SK-N-SH (cell line): ENCODE data around the gene PPP1R3C. TPM values are rescaled to one million over a fixed set of nuclear protein-coding genes. Genes with fewer than 3 reads are reported as not detected.

Experiments used
- CTCF ChIA-PET: fragments of 300-600, 350-600 bp; formaldehyde crosslinking; extraction: SDS; loops from one replicate; lab custom pipeline; 2021; lab: Yijun Ruan, JAX
- POLR2A ChIA-PET: fragments of 350-600 bp; sonication (Branson Sonifier 250); formaldehyde crosslinking; extraction: SDS; loops from one replicate; lab custom pipeline; 2020; ENCODE audit warnings: antibody characterized with exemption, inconsistent platforms; lab: Yijun Ruan, JAX
- DNase-seq: peaks from one replicate; pipeline ENCODE4 v3.0.0; 2012
- H2AFZ ChIP-seq: fragments of 200-600 bp; sonication (generic); 2 replicates; pipeline ENCODE4 v1.8.1; 2016; ENCODE audit warnings: antibody characterized with exemption, mild to moderate bottlenecking, low read depth
- H3F3A ChIP-seq: fragments of 200-600 bp; sonication (generic); replicated peaks from 2 replicates; pipeline ENCODE3; 2016; ENCODE audit warnings: antibody characterized with exemption, mild to moderate bottlenecking; ENCODE audit not compliant: insufficient read depth
- H3K27ac ChIP-seq, 2 experiments: fragments of 200-500 bp in 1 of 2; fragments of 200-600 bp in 1 of 2; sonication (Bioruptor generic) in 1 of 2; sonication (generic), shearing (Covaris generic) in 1 of 2; 2 replicates each; pipeline versions ENCODE4 v1.5.1 to v1.6.1; 2014 to 2016; ENCODE audit warnings: low read depth in 2 of 2, inconsistent platforms in 1 of 2, low read length in 1 of 2, mild to moderate bottlenecking in 1 of 2, mixed read lengths in 1 of 2
- H3K27me3 ChIP-seq: fragments of 200-600 bp; sonication (generic), shearing (Covaris generic); 2 replicates; pipeline ENCODE4 v1.6.1; 2016; ENCODE audit warnings: mixed run types; ENCODE audit not compliant: insufficient read depth
- H3K36me3 ChIP-seq, 2 experiments: fragments of 200-500 bp in 1 of 2; fragments of 200-600 bp in 1 of 2; sonication (Bioruptor generic) in 1 of 2; sonication (generic) in 1 of 2; replicated peaks in 1 of 2; 2 replicates each; pipeline versions ENCODE3 to v1.5.1; 2014 to 2016; ENCODE audit warnings: low read length in 1 of 2, mild to moderate bottlenecking in 1 of 2; ENCODE audit not compliant: insufficient read depth in 2 of 2, control insufficient read depth in 1 of 2
- H3K4me1 ChIP-seq, 2 experiments: fragments of 200-500 bp in 1 of 2; fragments of 200-600 bp in 1 of 2; sonication (Bioruptor generic) in 1 of 2; sonication (generic), shearing (Covaris generic) in 1 of 2; 2 replicates each; pipeline versions ENCODE4 v1.5.1 to v1.6.1; 2014 to 2016; ENCODE audit warnings: low read depth in 1 of 2, low read length in 1 of 2, mixed run types in 1 of 2; ENCODE audit not compliant: insufficient read depth in 2 of 2, control insufficient read depth in 1 of 2
- H3K4me2 ChIP-seq: fragments of 200-600 bp; sonication (generic), shearing (Covaris generic); 2 replicates; pipeline ENCODE4 v1.6.1; 2017; ENCODE audit warnings: mixed run types
- H3K4me3 ChIP-seq, 2 experiments: fragments of 200-500 bp in 1 of 2; fragments of 200-600 bp in 1 of 2; sonication (Bioruptor generic) in 1 of 2; sonication (generic), shearing (Covaris generic) in 1 of 2; 2 replicates each; pipeline versions ENCODE4 v1.5.1 to v1.8.1; 2014 to 2016; ENCODE audit warnings: low read depth in 2 of 2, inconsistent platforms in 1 of 2, low read length in 1 of 2, mild to moderate bottlenecking in 1 of 2, mixed read lengths in 1 of 2, moderate library complexity in 1 of 2
- H3K79me2 ChIP-seq: fragments of 200-600 bp; sonication (generic); 2 replicates; pipeline ENCODE4 v1.8.1; 2017; ENCODE audit warnings: mild to moderate bottlenecking; ENCODE audit not compliant: insufficient read depth
- H3K9ac ChIP-seq: fragments of 200-600 bp; sonication (generic); 2 replicates; pipeline ENCODE4 v1.6.1; 2017; ENCODE audit warnings: mixed run types
- H3K9me2 ChIP-seq: fragments of 200-600 bp; sonication (generic); 2 replicates; pipeline ENCODE4 v1.6.1; 2017; ENCODE audit warnings: mixed run types
- H3K9me3 ChIP-seq: fragments of 200-600 bp; sonication (generic); 2 replicates; pipeline ENCODE4 v1.6.1; 2017; ENCODE audit warnings: mixed run types, mild to moderate bottlenecking, moderate library complexity
- H4K20me1 ChIP-seq: fragments of 200-600 bp; sonication (generic); 2 replicates; pipeline ENCODE4 v1.6.1; 2017; ENCODE audit warnings: mild to moderate bottlenecking, mixed run types; ENCODE audit not compliant: insufficient read depth
- CHD2 ChIP-seq: fragments of 150-350 bp; IDR thresholded peaks from 2 replicates; pipeline ENCODE4 v1.6.1; 2018; ENCODE audit warnings: low read length; ENCODE audit not compliant: partially characterized antibody
- ELF1 ChIP-seq: IDR thresholded peaks from 2 replicates; pipeline ENCODE4 v1.4.0; 2012
- EP300 ChIP-seq, 2 experiments: IDR thresholded peaks; 2 replicates each; pipeline versions ENCODE4 v1.4.0 to v1.6.1; 2012; ENCODE audit warnings: borderline replicate concordance in 1 of 2, low read depth in 1 of 2, low read length in 1 of 2
- EZH2phosphoT487 ChIP-seq: fragments of 200-600 bp; sonication (generic); IDR thresholded peaks from 2 replicates; pipeline ENCODE4 v1.6.1; 2017; ENCODE audit warnings: low read depth, mixed run types, mild to moderate bottlenecking, antibody characterized with exemption, moderate library complexity, borderline replicate concordance
- FOXM1 ChIP-seq: IDR thresholded peaks from 2 replicates; pipeline ENCODE4 v1.4.0; 2012; ENCODE audit warnings: low read depth, mild to moderate bottlenecking
- GATA2 ChIP-seq: sonication (generic); formaldehyde crosslinking; IDR thresholded peaks from 2 replicates; pipeline ENCODE4 v1.5.0; 2020; ENCODE audit warnings: mild to moderate bottlenecking, missing genetic modification reagents
- JUND ChIP-seq: IDR thresholded peaks from 2 replicates; pipeline ENCODE4 v1.4.0; 2012
- MEF2A ChIP-seq: IDR thresholded peaks from 2 replicates; pipeline ENCODE4 v1.4.0; 2012; ENCODE audit warnings: low read depth, borderline replicate concordance
- MXI1 ChIP-seq: IDR thresholded peaks from 2 replicates; pipeline ENCODE4 v1.6.1; 2012; ENCODE audit warnings: mild to moderate bottlenecking, low read depth, low read length, improper control_type of control experiment
- RFX5 ChIP-seq: IDR thresholded peaks from 2 replicates; pipeline ENCODE4 v1.6.1; 2012; ENCODE audit warnings: mild to moderate bottlenecking, improper control_type of control experiment, low read length
- RXRA ChIP-seq: IDR thresholded peaks from 2 replicates; pipeline ENCODE4 v1.4.0; 2012; ENCODE audit warnings: low read depth, mild to moderate bottlenecking, borderline replicate concordance
- SIN3A ChIP-seq: IDR thresholded peaks from 2 replicates; pipeline ENCODE4 v1.6.1; 2012; ENCODE audit warnings: low read depth, mild to moderate bottlenecking, low read length, moderate library complexity, borderline replicate concordance
- SMC3 ChIP-seq: IDR thresholded peaks from 2 replicates; pipeline ENCODE4 v1.6.1; 2012; ENCODE audit warnings: low read depth, low read length, improper control_type of control experiment
- TAF1 ChIP-seq: IDR thresholded peaks from 2 replicates; pipeline ENCODE4 v1.6.1; 2012; ENCODE audit warnings: low read depth, mild to moderate bottlenecking, low read length, moderate library complexity, borderline replicate concordance
- TCF12 ChIP-seq: IDR thresholded peaks from 2 replicates; pipeline ENCODE4 v1.4.0; 2012
- WGBS: methylation state at CpG from one replicate; pipeline ENCODE4 v1.1.6; 2017; ENCODE audit warnings: low lambda C conversion rate; 5-methylcytosine and 5-hydroxymethylcytosine counted together
- polyA plus RNA-seq, 3 experiments: library from polyadenylated mRNA; depleted of rRNA; stranded (reverse); fragments of >200 nt; gene quantifications; 2 replicates each; pipeline ENCODE4 v1.2.3, GENCODE V29; 2012
- TF ChIP-seq, protein P1 (sequence below): IDR thresholded peaks from 2 replicates; pipeline ENCODE4 v1.4.0; 2012; ENCODE audit warnings: low read depth
- TF ChIP-seq, protein P2 (sequence below): IDR thresholded peaks from 2 replicates; pipeline ENCODE4; 2012
- TF ChIP-seq, protein P3 (sequence below): IDR thresholded peaks from 2 replicates; pipeline ENCODE4 v1.6.1; 2012; ENCODE audit warnings: mild to moderate bottlenecking, low read depth, low read length, moderate library complexity

PPP1R3C gene
- polyA plus RNA-seq, 1 of the 3 experiments (the other 2 are of a cell fraction), result 9.0 TPM

DNA sequence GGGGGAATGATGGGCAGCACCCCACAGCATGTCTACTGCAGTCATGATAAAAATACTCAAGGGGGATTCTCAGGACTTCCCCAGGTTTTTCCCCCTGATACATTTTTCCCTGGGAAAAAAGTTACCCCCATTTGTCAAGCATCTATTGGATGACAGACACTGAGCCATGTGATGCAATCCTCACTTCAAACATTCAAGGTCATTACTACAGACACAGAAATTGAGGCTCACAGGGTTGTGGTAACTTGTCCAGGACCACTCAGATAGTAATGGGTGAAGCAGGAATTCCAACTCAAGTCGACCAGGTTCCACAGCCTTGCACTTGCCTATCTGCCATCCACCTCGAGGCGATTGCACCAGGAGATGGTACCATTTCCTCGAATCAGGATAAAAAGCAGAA, 31.7 kb downstream of the PPP1R3C start:
- POLR2A ChIA-PET, result no interaction called here
- Histone ChIP-seq H3K27ac (no peak overlapping the region), H3K4me2 (no peak overlapping the region), H3K4me1 (peaks cover 27 to 44% of the 10 kb centered on the region in 2 experiments), H3K9ac (no peak overlapping the region), H4K20me1 (no peaks in the 10 kb centered on the region), H3K4me3 (no peak overlapping the region), H3F3A (peaks cover 54% of the 10 kb centered on the region), H3K79me2 (no peaks in the 10 kb centered on the region), H3K27me3 (no peaks in the 10 kb centered on the region), H3K9me2 (no peaks in the 10 kb centered on the region), H2AFZ (no peak overlapping the region), H3K9me3 (no peaks in the 10 kb centered on the region), H3K36me3 (no peaks in the 10 kb centered on the region)
- no peak for TF ChIP-seq MEF2A
- TF ChIP-seq SIN3A, result no peak
- no peak for TF ChIP-seq SMC3
- TF ChIP-seq TAF1, result no peak
- TF ChIP-seq, protein P1, sequence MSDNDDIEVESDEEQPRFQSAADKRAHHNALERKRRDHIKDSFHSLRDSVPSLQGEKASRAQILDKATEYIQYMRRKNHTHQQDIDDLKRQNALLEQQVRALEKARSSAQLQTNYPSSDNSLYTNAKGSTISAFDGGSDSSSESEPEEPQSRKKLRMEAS, result no peak
- no peak for TF ChIP-seq ELF1
- no peak for TF ChIP-seq EZH2phosphoT487
- TF ChIP-seq CHD2, result no peak
- TF ChIP-seq RXRA, result no peak
- TF ChIP-seq RFX5, result no peak
- no peak for TF ChIP-seq GATA2 (CRISPR knock-in tag)
- TF ChIP-seq, protein P2, sequence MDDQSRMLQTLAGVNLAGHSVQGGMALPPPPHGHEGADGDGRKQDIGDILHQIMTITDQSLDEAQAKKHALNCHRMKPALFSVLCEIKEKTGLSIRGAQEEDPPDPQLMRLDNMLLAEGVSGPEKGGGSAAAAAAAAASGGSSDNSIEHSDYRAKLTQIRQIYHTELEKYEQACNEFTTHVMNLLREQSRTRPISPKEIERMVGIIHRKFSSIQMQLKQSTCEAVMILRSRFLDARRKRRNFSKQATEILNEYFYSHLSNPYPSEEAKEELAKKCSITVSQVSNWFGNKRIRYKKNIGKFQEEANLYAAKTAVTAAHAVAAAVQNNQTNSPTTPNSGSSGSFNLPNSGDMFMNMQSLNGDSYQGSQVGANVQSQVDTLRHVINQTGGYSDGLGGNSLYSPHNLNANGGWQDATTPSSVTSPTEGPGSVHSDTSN, result no peak
- no peak for TF ChIP-seq FOXM1
- no peak for TF ChIP-seq TCF12
- no peak for TF ChIP-seq JUND
- TF ChIP-seq EP300 (IDR thresholded peaks at IDR 0.05; ENCODE audit: borderline replicate concordance in 1 of 2, low read depth in 1 of 2, low read length in 1 of 2), result no peak
- TF ChIP-seq, protein P3, sequence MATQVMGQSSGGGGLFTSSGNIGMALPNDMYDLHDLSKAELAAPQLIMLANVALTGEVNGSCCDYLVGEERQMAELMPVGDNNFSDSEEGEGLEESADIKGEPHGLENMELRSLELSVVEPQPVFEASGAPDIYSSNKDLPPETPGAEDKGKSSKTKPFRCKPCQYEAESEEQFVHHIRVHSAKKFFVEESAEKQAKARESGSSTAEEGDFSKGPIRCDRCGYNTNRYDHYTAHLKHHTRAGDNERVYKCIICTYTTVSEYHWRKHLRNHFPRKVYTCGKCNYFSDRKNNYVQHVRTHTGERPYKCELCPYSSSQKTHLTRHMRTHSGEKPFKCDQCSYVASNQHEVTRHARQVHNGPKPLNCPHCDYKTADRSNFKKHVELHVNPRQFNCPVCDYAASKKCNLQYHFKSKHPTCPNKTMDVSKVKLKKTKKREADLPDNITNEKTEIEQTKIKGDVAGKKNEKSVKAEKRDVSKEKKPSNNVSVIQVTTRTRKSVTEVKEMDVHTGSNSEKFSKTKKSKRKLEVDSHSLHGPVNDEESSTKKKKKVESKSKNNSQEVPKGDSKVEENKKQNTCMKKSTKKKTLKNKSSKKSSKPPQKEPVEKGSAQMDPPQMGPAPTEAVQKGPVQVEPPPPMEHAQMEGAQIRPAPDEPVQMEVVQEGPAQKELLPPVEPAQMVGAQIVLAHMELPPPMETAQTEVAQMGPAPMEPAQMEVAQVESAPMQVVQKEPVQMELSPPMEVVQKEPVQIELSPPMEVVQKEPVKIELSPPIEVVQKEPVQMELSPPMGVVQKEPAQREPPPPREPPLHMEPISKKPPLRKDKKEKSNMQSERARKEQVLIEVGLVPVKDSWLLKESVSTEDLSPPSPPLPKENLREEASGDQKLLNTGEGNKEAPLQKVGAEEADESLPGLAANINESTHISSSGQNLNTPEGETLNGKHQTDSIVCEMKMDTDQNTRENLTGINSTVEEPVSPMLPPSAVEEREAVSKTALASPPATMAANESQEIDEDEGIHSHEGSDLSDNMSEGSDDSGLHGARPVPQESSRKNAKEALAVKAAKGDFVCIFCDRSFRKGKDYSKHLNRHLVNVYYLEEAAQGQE, result no peak
- no peak for TF ChIP-seq MXI1
- CTCF ChIA-PET, result interaction anchor here (1.4 kb wide), 1 partner anchor 28 kb away, joined by 3 read pairs; no protein-coding TSS in a partner anchor
- WGBS, result 86% methylated on average over 4 of the region's 4 CpGs
- DNase-seq, result no peak
